GM06990 (cell line): ENCODE results near the gene ZNF281.

Experiments used
- DNase-seq: peaks from one replicate; pipeline ENCODE4 v3.0.0-alpha.2; 2011; ENCODE audit not compliant: insufficient read length; ENCODE audit errors: extremely low read depth
- H3K27me3 ChIP-seq: replicated peaks from 2 replicates; pipeline ENCODE4 v1.6.0; 2011; ENCODE audit warnings: low read length; ENCODE audit not compliant: control insufficient read depth, insufficient read depth
- H3K36me3 ChIP-seq: 2 replicates; pipeline ENCODE4 v1.5.1; 2011; ENCODE audit warnings: low read length; ENCODE audit not compliant: control insufficient read depth, insufficient read depth
- H3K4me3 ChIP-seq: replicated peaks from 2 replicates; pipeline ENCODE4 v1.5.1; 2011; ENCODE audit warnings: low read depth, mild to moderate bottlenecking, control low read depth, low read length
- TF ChIP-seq, protein P1 (sequence below): IDR thresholded peaks from 2 replicates; pipeline ENCODE4 v1.5.1; 2011; ENCODE audit warnings: low read length, control low read depth, mild to moderate bottlenecking, inconsistent platforms; ENCODE audit not compliant: insufficient read depth, poor library complexity, severe bottlenecking

Gene ZNF281

DNA sequence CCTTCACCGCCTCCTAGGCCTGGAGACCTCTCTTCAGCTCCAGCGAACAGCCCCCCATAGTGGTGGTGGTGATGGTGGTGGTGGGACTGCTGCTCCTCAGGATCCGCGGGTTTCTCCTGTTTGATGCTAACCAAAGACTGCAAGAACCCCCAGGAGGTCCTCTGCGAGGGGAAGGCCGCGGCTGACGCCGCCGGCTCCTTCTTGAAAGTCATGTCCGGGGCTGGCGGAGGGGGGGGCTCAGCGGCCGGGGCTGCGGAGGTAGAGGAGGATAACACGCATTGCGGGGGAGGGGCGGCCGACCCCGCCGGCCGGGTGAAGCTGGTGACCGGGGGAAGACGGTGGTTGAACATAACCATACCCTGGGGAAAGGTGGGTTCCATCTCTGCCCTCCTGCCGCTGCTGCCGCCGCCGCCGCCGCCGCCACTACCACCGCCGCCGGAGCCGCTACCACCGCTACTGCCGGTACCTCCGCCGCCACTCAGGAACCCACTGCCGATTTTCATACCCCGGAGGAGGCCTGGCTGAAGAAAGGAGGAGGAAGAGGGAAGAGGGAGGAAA lies 554 bp downstream of the ZNF281 start:
- H3K36me3 ChIP-seq = peaks cover 8% of the 10 kb centered on the region
- H3K27me3 ChIP-seq = no peaks in the 10 kb centered on the region
- TF ChIP-seq, protein P1, sequence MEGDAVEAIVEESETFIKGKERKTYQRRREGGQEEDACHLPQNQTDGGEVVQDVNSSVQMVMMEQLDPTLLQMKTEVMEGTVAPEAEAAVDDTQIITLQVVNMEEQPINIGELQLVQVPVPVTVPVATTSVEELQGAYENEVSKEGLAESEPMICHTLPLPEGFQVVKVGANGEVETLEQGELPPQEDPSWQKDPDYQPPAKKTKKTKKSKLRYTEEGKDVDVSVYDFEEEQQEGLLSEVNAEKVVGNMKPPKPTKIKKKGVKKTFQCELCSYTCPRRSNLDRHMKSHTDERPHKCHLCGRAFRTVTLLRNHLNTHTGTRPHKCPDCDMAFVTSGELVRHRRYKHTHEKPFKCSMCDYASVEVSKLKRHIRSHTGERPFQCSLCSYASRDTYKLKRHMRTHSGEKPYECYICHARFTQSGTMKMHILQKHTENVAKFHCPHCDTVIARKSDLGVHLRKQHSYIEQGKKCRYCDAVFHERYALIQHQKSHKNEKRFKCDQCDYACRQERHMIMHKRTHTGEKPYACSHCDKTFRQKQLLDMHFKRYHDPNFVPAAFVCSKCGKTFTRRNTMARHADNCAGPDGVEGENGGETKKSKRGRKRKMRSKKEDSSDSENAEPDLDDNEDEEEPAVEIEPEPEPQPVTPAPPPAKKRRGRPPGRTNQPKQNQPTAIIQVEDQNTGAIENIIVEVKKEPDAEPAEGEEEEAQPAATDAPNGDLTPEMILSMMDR = peak; percentile 4
- DNase-seq = peak; percentile 61
- peak overlapping the region; percentile 92 for H3K4me3 ChIP-seq

DNA sequence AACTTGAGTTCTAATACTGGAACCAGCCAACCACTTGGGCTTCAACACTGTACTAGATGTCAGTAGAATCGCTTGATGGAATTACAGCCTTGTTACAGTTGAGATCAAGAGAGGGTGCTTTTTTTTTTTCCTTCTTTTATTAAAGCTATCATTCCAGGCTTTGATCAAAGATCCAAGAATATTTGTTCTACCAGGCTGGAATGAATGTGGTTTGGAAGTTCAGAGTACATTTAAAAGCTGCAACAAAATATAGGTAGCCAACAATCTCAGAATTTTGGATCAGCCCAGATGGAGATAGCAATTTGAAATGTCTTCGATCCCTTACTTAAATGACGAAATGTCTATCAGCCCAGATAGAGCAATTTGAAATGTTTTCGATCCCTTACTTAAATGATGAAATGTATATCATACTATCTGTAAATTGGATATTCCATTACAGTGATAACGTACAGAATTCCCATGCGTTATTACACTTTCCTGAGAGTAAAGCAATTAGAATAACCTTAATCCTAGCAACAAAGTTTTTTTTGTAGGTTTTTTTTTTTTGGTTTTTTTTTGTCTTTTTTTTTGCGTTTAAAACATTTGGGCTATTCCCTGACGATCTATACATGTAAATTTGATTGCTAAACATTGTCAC lies 3.6 kb downstream of the ZNF281 start:
- TF ChIP-seq, protein P1 = no peak
- no peak for DNase-seq
- Histone ChIP-seq H3K27me3 (no peaks in the 10 kb centered on the region), H3K4me3 (no peak overlapping the region), H3K36me3 (peaks cover 8% of the 10 kb centered on the region)

DNA sequence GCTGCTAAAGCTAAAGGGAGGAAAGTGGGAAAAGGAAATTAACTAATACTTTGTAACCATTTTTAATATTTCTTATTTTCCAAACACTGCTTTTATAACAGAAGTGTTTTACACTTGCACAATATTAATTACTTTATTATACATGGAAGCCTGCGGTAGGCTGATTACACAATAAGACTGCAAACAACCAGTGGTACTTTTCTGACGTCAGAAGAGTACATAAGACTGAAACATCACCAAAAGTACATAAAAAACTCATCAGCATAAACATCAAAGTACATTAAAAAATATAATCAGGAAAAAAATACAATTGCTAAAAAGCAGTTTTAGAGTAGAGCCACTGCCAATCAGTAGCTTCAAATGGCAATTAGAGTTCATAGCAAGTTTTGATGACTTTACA lies 4.6 kb downstream of the ZNF281 start:
- DNase-seq = no peak
- Histone ChIP-seq H3K27me3 (no peaks in the 10 kb centered on the region), H3K36me3 (peaks cover 8% of the 10 kb centered on the region), H3K4me3 (no peak overlapping the region)
- TF ChIP-seq, protein P1 = no peak

DNA sequence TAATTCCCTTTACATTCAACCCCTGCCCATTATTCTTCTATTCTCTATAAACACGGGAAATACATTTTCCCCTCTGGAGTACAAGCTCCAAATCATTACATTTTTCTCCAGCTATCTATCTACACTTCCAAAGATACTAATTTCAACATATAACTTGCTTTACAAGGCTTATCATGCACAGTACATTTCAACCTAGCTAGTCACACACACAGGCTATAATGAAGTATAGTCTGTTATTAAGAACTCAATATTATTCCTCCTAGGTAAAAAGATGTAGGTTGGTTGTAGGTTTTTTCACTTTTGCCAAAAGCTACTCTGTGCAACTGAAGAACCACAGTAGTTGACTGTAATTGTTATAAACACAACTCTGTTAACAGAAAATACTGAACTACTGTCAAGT lies 8.1 kb downstream of the ZNF281 start:
- Histone ChIP-seq H3K4me3 (no peak overlapping the region), H3K36me3 (no peaks in the 10 kb centered on the region), H3K27me3 (no peaks in the 10 kb centered on the region)
- DNase-seq = no peak
- TF ChIP-seq, protein P1 = no peak

DNA sequence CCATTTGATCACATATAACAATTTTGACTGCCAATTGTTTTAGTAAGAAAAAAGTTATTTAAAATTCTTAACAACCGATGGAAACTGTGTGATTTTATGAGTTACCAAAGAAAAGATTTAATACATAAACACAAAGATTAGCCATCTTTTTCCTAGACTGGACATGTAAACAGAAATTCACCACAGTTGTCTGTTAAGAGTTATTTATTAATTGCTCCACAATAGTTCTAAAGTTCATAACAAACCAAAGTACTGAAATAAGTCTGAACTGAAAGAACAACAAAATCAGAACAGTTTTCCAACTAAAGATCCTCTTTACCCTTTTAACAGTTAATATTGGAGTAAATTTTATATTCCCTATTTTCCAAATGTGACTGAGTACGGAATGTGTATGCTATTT lies 8.6 kb downstream of the ZNF281 start:
- Histone ChIP-seq H3K36me3 (no peaks in the 10 kb centered on the region), H3K4me3 (no peak overlapping the region), H3K27me3 (no peaks in the 10 kb centered on the region)
- DNase-seq = no peak
- TF ChIP-seq, protein P1 = no peak

DNA sequence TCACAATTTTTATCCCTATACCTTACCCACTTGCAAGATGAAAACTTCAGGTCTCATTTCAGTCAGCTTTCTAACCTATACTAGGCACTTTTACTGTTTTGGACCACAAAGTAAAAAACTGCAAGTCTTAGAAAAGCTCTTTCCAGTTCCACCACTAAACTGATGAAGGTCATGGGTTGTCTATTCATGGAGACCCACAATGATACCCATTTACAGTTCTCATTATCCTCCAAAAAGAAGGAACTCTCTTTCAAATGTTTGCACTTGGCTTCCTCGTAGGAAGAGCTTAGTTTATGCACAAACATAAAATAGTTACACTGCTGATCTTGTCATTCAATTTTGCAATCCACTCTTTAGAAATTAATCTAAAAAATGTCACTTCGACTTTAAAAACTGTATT lies 9.3 kb downstream of the ZNF281 start:
- TF ChIP-seq, protein P1 = no peak
- DNase-seq = no peak
- no peaks in the 10 kb centered on the region for H3K36me3 ChIP-seq
- H3K27me3 ChIP-seq = no peaks in the 10 kb centered on the region
- no peak overlapping the region for H3K4me3 ChIP-seq
